ENCODE results near the gene SOX10. TPM values are rescaled to one million over a fixed set of nuclear protein-coding genes. Genes with fewer than 3 reads are reported as not detected.

Gene SOX10
- total RNA-seq, 1 donor from 2014 or later, result 1.2 TPM

- Histone ChIP-seq H3K4me3 (no peak overlapping the region), H3K4me1 (peaks cover 13% of the 10 kb centered on the region), H3K27me3 (ENCODE audit: low read depth) (no peaks in the 10 kb centered on the region), H3K27ac (replicated peaks) (no peak overlapping the region), H3K36me3 (peaks cover 86% of the 10 kb centered on the region), H3K9me3 (replicated peaks) (no peaks in the 10 kb centered on the region)
- intact Hi-C loops (cut with micrococcal nuclease), result no loop called here
- no peak for DNase-seq
- no peak for TF ChIP-seq CTCF (IDR thresholded peaks at IDR 0.05; ENCODE audit: borderline replicate concordance)
Measured at GRCh38 chr22:37923927-37924326, 60.4 kb downstream of the SOX10 start.

Small RNA genes lying within 50 kb of the gene (microRNA-seq; reads per million reads assigned to microRNA genes)
- not detected for gene MIR4534
- gene MIR6820, result not detected

Other genes with a start within 250 kb of the SOX10 start
- 42.7 TPM for gene GCAT, start 176.6 kb downstream of the SOX10 start, total RNA-seq
- gene GALR3, start 161.2 kb downstream of the SOX10 start, total RNA-seq, result not detected
- gene ANKRD54, start 140.2 kb downstream of the SOX10 start, total RNA-seq, result 19.4 TPM
- gene EIF3L, start 135.1 kb downstream of the SOX10 start, total RNA-seq, result 379 TPM
- 14.8 TPM for gene MICALL1, start 78.3 kb downstream of the SOX10 start, total RNA-seq
- gene C22orf23, start 31.0 kb downstream of the SOX10 start, total RNA-seq, result 0.82 TPM
- 79.3 TPM for gene POLR2F, start 30.9 kb downstream of the SOX10 start, total RNA-seq
- 21.1 TPM for gene PICK1, start 72.8 kb upstream of the SOX10 start, total RNA-seq
- gene SLC16A8, start 99.6 kb upstream of the SOX10 start, total RNA-seq, result not detected
- 0.16 TPM for gene BAIAP2L2, start 126.1 kb upstream of the SOX10 start, total RNA-seq
- gene PLA2G6, start 197.3 kb upstream of the SOX10 start, total RNA-seq, result 14.1 TPM
- gene MAFF, start 217.4 kb upstream of the SOX10 start, total RNA-seq, result 4.7 TPM